Astrocyte (in vitro differentiated cells and primary cell): ENCODE data around the gene MED13. TPM values are rescaled to one million over a fixed set of nuclear protein-coding genes. Genes with fewer than 3 reads are reported as not detected.

Experiments
- DNase-seq: peaks from one replicate; pipeline ENCODE4 v3.0.0-alpha.2; 2010; ENCODE audit warnings: low read depth
- FAIRE-seq: peaks from 2 replicates; lab custom pipeline; 2011; peaks lifted over from hg19 to GRCh38; lab: Jason Lieb, UNC
- H2AFZ ChIP-seq: 2 replicates; pipeline ENCODE4 v1.6.0; 2012; ENCODE audit warnings: low read depth, low read length, inconsistent platforms
- H3K27ac ChIP-seq: 2 replicates; pipeline ENCODE4 v1.5.1; 2011; ENCODE audit warnings: low read depth, low read length, inconsistent platforms
- H3K27me3 ChIP-seq: 2 replicates; pipeline ENCODE4 v1.6.0; 2011; ENCODE audit warnings: low read length, inconsistent platforms; ENCODE audit not compliant: insufficient read depth
- H3K36me3 ChIP-seq: 2 replicates; pipeline ENCODE4 v1.5.1; 2011; ENCODE audit warnings: low read length, inconsistent platforms; ENCODE audit not compliant: insufficient read depth
- H3K4me1 ChIP-seq: 2 replicates; pipeline ENCODE4 v1.5.1; 2011; ENCODE audit warnings: low read length, inconsistent platforms; ENCODE audit not compliant: insufficient read depth
- H3K4me2 ChIP-seq: 2 replicates; pipeline ENCODE4 v1.6.0; 2012; ENCODE audit warnings: low read length, inconsistent platforms
- H3K4me3 ChIP-seq: 2 replicates; pipeline ENCODE4 v1.5.1; 2011; ENCODE audit warnings: low read depth, mild to moderate bottlenecking, low read length, inconsistent platforms; ENCODE audit not compliant: insufficient read depth
- H3K79me2 ChIP-seq: 2 replicates; pipeline ENCODE4 v1.6.0; 2012; ENCODE audit warnings: mild to moderate bottlenecking, low read length, inconsistent platforms; ENCODE audit not compliant: insufficient read depth
- H3K9ac ChIP-seq: 2 replicates; pipeline ENCODE4 v1.6.0; 2012; ENCODE audit warnings: mild to moderate bottlenecking, low read length, inconsistent platforms
- H3K9me3 ChIP-seq: 2 replicates; pipeline ENCODE4 v1.5.1; 2012; ENCODE audit warnings: low read depth, mild to moderate bottlenecking, low read length, inconsistent platforms; ENCODE audit not compliant: insufficient read depth
- H4K20me1 ChIP-seq: 2 replicates; pipeline ENCODE4 v1.6.0; 2012; ENCODE audit warnings: low read length, inconsistent platforms; ENCODE audit not compliant: insufficient read depth
- H3K27ac Mint-ChIP-seq: one replicate; pipeline ENCODE4 v1.8.0; 2021; ENCODE audit warnings: mild to moderate bottlenecking, mixed read lengths; ENCODE audit not compliant: unreplicated experiment
- H3K27me3 Mint-ChIP-seq: one replicate; pipeline ENCODE4 v1.8.0; 2021; ENCODE audit warnings: low read depth, mixed read lengths; ENCODE audit not compliant: unreplicated experiment
- H3K36me3 Mint-ChIP-seq: one replicate; pipeline ENCODE4 v1.8.0; 2021; ENCODE audit warnings: low read depth, mixed read lengths; ENCODE audit not compliant: unreplicated experiment
- H3K4me1 Mint-ChIP-seq: one replicate; pipeline ENCODE4 v1.8.0; 2021; ENCODE audit warnings: low read depth, mixed read lengths; ENCODE audit not compliant: unreplicated experiment
- H3K4me3 Mint-ChIP-seq: one replicate; pipeline ENCODE4 v1.8.0; 2021; ENCODE audit warnings: mild to moderate bottlenecking, moderate library complexity, mixed read lengths; ENCODE audit not compliant: unreplicated experiment
- H3K9me3 Mint-ChIP-seq: one replicate; pipeline ENCODE4 v1.8.0; 2021; ENCODE audit warnings: mild to moderate bottlenecking, mixed read lengths; ENCODE audit not compliant: unreplicated experiment
- CTCF ChIP-seq: IDR thresholded peaks from 2 replicates; pipeline ENCODE4 v1.5.1; 2011; ENCODE audit warnings: low read depth, mild to moderate bottlenecking, inconsistent platforms, low read length, moderate library complexity; ENCODE audit not compliant: insufficient read depth
- EZH2 ChIP-seq: IDR thresholded peaks from 2 replicates; pipeline ENCODE4 v1.6.1; 2012; ENCODE audit warnings: mild to moderate bottlenecking, low read length, inconsistent platforms; ENCODE audit not compliant: insufficient read depth
- total RNA-seq: library from RNA; stranded (reverse); gene quantifications from 2 replicates; pipeline ENCODE4 v1.2.1, GENCODE V29; 2021

MED13 gene
- total RNA-seq, 1 donor from 2014 or later: 55.0 TPM

- TF ChIP-seq EZH2: no peak
- TF ChIP-seq CTCF: no peak
- no peak overlapping the region for H2AFZ ChIP-seq
- H3K36me3 ChIP-seq: peaks cover 23% of the 10 kb centered on the region
- no peak overlapping the region for H3K4me3 Mint-ChIP-seq
- FAIRE-seq (no peak), DNase-seq (no peak)
- no peaks in the 10 kb centered on the region for H3K9me3 Mint-ChIP-seq
- H3K36me3 Mint-ChIP-seq: peaks cover 6% of the 10 kb centered on the region
- no peak overlapping the region for H3K27ac Mint-ChIP-seq
- H3K9me3 ChIP-seq: no peaks in the 10 kb centered on the region
- no peaks in the 10 kb centered on the region for H3K4me1 ChIP-seq
- H3K4me1 Mint-ChIP-seq: peaks cover 3% of the 10 kb centered on the region
- H4K20me1 ChIP-seq: peaks cover 87% of the 10 kb centered on the region
- no peaks in the 10 kb centered on the region for H3K27me3 Mint-ChIP-seq
- H3K27me3 ChIP-seq: no peaks in the 10 kb centered on the region
- H3K4me3 ChIP-seq: no peak overlapping the region
- no peak overlapping the region for H3K4me2 ChIP-seq
- H3K27ac ChIP-seq: no peak overlapping the region
- peaks cover 90% of the 10 kb centered on the region for H3K79me2 ChIP-seq
- no peak overlapping the region for H3K9ac ChIP-seq
Observed at GRCh38 chr17:62051053-62051452, 14.0 kb downstream of the MED13 start.

GRCh38 chr17:62049299-62049698, 15.8 kb downstream of the MED13 start:
- H3K9ac ChIP-seq: no peak overlapping the region
- no peak for TF ChIP-seq CTCF
- no peak for TF ChIP-seq EZH2
- no peak overlapping the region for H3K4me3 ChIP-seq
- Mint-ChIP-seq H3K27ac (no peak overlapping the region), H3K4me3 (no peak overlapping the region), H3K36me3 (peaks cover 6% of the 10 kb centered on the region), H3K27me3 (no peaks in the 10 kb centered on the region), H3K9me3 (no peaks in the 10 kb centered on the region), H3K4me1 (peaks cover 6% of the 10 kb centered on the region)
- DNase-seq (no peak), FAIRE-seq (no peak)
- peaks cover 82% of the 10 kb centered on the region for H4K20me1 ChIP-seq
- peaks cover 89% of the 10 kb centered on the region for H3K79me2 ChIP-seq
- H3K27me3 ChIP-seq: no peaks in the 10 kb centered on the region
- no peak overlapping the region for H3K27ac ChIP-seq
- H2AFZ ChIP-seq: no peak overlapping the region
- H3K36me3 ChIP-seq: peaks cover 27% of the 10 kb centered on the region
- H3K4me2 ChIP-seq: no peak overlapping the region
- no peaks in the 10 kb centered on the region for H3K9me3 ChIP-seq
- no peaks in the 10 kb centered on the region for H3K4me1 ChIP-seq

- Histone ChIP-seq H4K20me1 (peaks cover 76% of the 10 kb centered on the region), H3K36me3 (peaks cover 27% of the 10 kb centered on the region), H3K9ac (no peak overlapping the region), H3K4me2 (no peak overlapping the region), H2AFZ (no peak overlapping the region), H3K9me3 (no peaks in the 10 kb centered on the region), H3K4me1 (no peaks in the 10 kb centered on the region), H3K27ac (no peak overlapping the region), H3K4me3 (no peak overlapping the region), H3K27me3 (no peaks in the 10 kb centered on the region), H3K79me2 (peaks cover 89% of the 10 kb centered on the region)
- DNase-seq: no peak
- TF ChIP-seq CTCF (no peak), EZH2 (no peak)
- no peak for FAIRE-seq
- H3K4me3 Mint-ChIP-seq: no peak overlapping the region
- no peaks in the 10 kb centered on the region for H3K27me3 Mint-ChIP-seq
- no peak overlapping the region for H3K27ac Mint-ChIP-seq
- H3K9me3 Mint-ChIP-seq: no peaks in the 10 kb centered on the region
- H3K4me1 Mint-ChIP-seq: peaks cover 6% of the 10 kb centered on the region
- peaks cover 6% of the 10 kb centered on the region for H3K36me3 Mint-ChIP-seq
Observed at GRCh38 chr17:62048262-62048661, 16.8 kb downstream of the MED13 start.
